ENCODE measurements around the gene CAVIN2.

DNA sequence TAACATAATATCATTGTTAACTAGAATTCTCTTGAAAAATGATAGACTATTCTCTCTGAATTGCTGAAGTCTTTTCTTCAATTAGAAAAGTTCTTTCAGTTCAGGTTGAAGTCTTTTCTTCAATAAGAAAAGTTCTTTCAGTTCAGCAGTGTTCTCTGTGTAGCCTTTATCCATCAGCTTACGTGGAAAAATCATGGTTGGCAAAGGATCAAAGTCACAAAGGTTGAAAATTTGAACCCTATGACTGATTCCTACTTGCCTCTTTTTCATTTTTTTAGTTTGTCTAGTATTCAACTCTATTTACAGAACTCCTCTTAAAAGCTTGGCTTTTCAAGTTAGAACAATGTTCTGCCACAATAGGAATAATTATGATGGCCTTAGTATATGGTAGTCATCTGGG, 25.8 kb downstream of the CAVIN2 start:
- TF ChIP-seq, protein P1, sequence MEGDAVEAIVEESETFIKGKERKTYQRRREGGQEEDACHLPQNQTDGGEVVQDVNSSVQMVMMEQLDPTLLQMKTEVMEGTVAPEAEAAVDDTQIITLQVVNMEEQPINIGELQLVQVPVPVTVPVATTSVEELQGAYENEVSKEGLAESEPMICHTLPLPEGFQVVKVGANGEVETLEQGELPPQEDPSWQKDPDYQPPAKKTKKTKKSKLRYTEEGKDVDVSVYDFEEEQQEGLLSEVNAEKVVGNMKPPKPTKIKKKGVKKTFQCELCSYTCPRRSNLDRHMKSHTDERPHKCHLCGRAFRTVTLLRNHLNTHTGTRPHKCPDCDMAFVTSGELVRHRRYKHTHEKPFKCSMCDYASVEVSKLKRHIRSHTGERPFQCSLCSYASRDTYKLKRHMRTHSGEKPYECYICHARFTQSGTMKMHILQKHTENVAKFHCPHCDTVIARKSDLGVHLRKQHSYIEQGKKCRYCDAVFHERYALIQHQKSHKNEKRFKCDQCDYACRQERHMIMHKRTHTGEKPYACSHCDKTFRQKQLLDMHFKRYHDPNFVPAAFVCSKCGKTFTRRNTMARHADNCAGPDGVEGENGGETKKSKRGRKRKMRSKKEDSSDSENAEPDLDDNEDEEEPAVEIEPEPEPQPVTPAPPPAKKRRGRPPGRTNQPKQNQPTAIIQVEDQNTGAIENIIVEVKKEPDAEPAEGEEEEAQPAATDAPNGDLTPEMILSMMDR (IDR thresholded peaks at IDR 0.05), result no peak
- TF ChIP-seq POLR2AphosphoS5 (IDR thresholded peaks at IDR 0.05), result no peak
- no peak for TF ChIP-seq EP300 (IDR thresholded peaks at IDR 0.05)
- no peak for TF ChIP-seq POLR2A (IDR thresholded peaks at IDR 0.05)

Data from upper lobe of left lung (tissue), 4 donors.